HG03066 (cell line): Measurements from ENCODE around the gene ZNF791.
A peak's percentile ranks its signal among the peaks of the same experiment; 100 is the strongest.
"Not testable (repeated sequence)": the region's sequence is repeated elsewhere in the genome, so short reads cannot be mapped to it uniquely, and the experiment has no call there.

Experiments
- ATAC-seq: cut with Tn5 transposase; IDR thresholded peaks from one replicate; pipeline ENCODE4 v1.9.1; 2021; ENCODE audit warnings: low read depth; ENCODE audit not compliant: unreplicated experiment

The ZNF791 gene

DNA sequence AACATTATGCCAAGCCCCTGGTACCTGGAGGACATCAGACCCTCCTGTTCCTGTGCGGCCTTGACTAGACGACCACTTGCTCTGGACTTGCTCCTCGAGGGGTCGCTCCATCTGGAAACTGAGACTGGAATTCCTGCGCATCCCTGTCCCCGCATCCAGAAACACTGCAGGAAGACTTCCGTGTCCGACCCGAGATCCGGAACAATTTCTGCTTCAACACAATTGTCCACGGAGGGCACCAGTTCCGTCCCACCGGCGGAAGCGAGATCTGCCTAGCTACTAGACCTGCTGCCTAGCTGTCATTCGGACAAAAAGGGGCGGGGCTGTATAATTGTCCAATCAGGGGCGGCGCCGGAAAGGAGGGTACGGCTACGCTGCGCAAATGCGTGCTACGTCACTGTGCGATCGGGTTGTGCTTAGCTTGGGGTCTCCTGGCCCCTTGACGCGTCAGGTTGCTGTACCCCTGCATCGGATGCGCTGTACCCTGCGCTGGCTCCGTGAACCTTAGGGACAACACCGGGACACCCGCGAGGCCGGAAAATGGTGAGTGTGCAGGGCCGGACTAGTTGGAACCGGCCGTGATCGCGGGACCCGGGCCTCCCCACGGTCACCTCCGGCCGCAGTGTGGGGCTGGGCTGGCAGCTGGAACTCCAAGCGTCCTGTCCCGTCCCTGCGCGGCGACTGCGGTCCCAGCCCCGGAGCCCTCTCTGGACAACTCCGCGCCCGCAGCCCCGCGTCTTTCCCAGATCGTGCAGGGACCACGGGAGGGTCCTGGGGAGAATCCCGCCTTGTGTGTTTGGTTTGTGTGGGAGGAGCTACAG, at the start of gene ZNF791, which contains the start of gene ZNF490:
Gene ZNF791 (plus strand): TSS at position 381 of the 821 bp plus-strand sequence. CDS start 160 bp downstream, at position 541.
Gene ZNF490 (minus strand): TSS at position 274 of the 821 bp plus-strand sequence. CDS start 133 bp downstream, at position 141.
- ATAC-seq = peak; percentile 71

- no peak for ATAC-seq
Measured at GRCh38 chr19:12564016-12564664, 46.6 kb upstream of the ZNF791 start.

DNA sequence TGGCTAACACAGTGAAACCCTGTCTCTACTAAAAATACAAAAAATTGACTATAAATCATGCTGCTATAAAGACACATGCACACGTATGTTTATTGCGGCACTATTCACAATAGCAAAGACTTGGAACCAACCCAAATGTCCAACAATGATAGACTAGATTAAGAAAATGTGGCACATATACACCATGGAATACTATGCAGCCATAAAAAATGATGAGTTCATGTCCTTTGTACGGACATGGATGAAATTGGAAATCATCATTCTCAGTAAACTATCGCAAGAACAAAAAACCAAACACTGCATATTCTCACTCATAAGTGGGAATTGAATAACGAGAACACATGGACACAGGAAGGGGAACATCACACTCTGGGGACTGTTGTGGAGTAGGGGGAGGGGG, 44.3 kb upstream of the ZNF791 start:
- ATAC-seq = not testable (repeated sequence)

DNA sequence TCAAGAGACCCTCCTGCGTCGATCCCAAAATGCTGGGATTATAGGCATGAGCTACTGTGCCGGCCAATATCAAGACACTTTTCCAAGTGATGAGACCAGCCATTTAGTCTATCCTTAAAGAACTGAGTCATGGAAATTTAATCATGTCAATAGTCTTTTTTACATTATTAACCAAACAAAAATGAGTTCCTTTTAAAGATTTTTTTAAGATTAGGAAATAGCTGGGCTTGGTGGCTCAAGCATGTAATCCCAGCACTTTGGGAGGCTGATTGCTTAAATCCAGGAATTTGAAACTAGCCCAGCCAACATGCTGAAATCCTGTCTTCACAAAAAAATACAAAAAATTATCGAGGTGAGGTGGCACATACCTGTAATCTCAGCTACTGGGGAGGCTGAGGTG, 42.8 kb upstream of the ZNF791 start:
- ATAC-seq = no peak

DNA sequence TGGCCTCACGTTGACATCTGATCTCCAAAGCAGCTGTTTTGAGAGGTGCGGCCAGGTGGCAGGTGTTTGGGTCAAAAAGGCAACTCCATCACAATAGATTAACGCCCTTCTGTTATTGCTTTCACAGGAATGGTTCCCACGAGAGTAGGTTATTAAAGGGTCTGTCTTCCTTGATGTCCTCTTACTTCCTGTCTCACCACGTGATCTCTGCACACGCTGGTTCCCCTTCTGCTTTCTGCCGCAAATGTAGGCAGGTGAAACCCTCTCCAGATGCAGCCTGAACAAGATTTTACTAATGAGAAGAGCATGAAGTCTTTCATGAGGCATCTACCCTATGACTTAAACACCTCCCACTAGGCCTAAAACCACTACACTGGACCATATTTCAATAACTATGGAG, 36.7 kb upstream of the ZNF791 start:
- no peak for ATAC-seq

DNA sequence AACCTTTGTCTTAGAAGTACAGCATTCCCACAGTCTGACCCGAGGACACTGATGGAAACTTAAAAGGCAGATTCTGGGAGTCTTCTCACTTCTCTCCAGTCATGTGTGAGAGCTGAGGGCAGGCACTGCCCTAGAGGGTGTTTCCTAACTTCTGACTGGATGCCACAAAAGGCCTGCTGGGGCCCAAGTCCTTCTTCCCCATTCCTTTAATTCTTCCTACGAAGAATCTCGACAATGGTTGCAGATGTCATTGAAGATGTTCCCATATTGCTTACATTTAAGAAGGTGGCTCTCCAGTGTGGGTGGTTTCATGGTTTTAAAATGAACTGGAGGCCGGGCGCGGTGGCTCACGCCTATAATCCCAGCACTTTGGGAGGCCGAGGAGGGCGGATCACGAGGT, 32.1 kb upstream of the ZNF791 start:
- ATAC-seq = no peak

- no peak for ATAC-seq
Measured at GRCh38 chr19:12580180-12580694, 30.5 kb upstream of the ZNF791 start.

DNA sequence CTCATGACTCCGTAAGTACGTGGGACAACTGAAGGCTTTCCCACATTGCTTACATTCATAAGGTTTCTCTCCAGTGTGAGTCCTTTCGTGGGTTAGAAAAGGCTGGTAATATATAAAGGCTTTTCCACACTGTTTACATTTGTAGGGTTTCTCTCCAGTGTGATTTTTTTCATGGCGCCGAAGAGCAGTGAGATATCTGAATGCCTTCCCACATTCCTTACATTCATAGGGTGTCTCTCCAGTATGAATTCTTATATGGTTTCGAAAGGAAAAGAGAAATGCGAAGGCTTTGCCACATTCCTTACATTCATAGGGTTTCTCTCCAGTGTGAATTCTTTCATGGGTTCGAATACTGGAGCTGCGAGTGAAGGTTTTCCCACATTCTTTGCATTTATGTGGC, 29.6 kb upstream of the ZNF791 start:
- no peak for ATAC-seq

DNA sequence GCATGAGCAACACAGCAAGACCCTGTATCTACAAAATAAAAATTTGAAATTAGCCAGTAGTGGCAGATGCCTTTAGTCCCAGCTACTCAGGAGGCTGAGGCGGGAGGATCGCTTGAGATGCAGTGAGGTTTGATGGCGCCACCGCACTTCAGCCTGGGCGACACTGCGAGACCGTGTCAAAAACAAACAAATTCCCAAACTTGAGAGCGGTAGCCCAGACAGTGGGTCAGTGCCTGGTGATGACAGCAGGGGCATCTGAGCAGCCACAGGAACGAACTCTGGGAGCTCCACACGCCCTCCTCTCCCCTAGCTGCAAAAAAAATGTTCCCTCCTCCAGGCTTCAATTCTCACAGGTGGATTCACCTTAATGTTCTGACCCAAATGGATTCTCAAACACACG, 14.2 kb upstream of the ZNF791 start:
- ATAC-seq = no peak

DNA sequence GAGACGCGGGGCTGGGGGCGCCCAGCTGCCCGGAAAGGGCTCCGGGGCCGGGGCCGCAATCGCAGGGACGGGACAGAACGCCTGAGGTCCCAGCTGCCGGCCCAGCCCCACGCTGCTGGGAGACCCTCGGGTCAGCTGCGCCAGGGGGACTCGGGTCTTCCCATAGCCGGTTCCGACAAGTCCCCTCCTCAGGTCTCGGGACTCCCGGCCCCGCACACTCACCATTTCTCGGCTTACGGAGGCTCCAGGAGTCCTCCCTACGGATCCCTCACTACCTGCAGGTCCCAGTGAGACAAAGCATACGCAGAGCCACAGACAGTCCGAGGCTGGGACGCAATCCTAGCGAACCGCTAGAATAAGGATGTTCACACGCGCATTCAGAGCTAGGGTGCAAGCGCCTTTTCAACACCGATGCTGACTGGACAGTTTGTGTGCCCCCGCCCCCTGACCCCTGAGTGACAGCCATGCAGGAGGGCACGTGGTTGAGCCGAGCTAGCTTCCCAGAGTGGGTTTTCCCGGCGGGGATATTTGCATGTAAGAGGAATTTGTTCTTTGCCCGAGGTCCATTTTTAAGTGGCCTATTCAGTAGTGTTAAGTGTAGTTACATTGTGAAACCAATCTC, 13.7 kb upstream of the ZNF791 start:
- ATAC-seq = no peak

DNA sequence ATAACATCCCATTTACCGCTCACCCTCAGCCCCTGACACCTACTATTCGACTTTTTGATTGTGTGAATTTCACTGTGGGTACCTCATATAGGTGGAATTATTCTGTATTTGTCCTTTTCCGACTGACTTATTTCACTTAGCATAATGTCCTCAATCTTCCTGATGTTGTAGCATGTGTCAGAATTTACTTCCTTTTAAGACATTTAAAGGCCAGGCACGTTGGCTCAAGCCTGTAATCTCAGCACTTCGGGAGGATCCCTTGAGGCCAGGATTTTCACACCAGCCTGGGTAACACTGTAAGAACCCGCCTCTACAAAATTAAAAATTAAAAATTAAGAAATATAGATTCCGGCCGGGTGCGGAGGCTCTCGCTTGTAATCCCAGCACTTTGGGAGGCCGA, 13.1 kb upstream of the ZNF791 start:
- ATAC-seq = no peak

- ATAC-seq = no peak
Measured at GRCh38 chr19:12603714-12604113, 7.0 kb upstream of the ZNF791 start.

- ATAC-seq = no peak
Measured at GRCh38 chr19:12606796-12607195, 3.9 kb upstream of the ZNF791 start.

DNA sequence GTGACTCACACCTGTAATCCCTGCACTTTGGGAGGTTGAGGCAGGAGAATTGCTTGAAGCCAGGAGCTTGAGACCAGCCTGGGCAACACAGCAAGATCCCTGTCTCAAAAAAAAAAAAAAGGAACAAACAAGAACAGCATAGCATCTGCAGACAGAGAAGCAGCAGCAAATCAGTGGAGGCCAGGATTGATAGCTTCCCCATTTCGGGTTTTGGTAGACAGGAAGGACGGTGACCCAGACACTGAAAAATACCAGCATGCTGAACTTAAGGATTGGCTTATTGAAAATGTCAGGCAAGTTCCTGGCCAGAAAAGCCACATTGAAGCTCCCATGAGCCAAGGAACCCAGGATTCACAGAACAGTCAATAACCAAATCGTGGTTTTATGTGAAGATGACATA, 3.1 kb upstream of the ZNF791 start:
- ATAC-seq = no peak

DNA sequence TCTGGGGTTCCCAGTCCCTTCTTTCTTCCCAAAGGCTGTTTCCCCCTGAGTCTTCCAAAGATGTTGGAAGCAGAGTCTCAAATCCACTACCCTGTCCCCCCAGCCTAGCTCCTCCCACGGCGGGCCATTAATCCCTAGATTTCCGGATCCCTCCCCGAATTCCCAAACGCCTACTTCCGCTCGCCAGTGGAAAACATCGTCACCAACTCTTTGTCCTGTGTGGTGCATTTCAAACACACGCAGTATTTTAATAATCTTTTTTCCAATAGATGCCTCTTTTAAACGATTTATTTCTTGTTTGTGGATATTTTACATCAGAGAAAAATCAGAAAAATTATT, 610 bp downstream of the ZNF791 start:
- ATAC-seq = no peak

DNA sequence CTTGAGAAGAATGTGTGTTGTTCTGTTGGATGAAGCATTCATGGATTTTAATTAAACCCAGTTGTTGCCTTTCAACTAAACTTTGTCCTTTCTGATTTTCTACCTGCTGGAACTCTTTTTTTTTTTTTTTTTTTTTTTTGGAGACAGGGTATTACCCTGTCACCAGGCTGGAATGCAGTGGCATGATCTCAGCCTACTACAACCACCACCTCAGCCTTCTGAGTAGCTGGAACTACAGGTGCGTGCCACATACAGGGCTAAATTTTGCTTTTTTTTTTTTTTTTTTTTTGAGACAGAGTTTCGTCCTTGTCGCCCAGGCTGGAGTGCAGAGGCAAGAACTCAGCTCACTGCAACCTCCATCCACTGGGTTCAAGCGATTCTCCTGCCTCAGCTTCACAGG, 6.9 kb downstream of the ZNF791 start:
- no peak for ATAC-seq

DNA sequence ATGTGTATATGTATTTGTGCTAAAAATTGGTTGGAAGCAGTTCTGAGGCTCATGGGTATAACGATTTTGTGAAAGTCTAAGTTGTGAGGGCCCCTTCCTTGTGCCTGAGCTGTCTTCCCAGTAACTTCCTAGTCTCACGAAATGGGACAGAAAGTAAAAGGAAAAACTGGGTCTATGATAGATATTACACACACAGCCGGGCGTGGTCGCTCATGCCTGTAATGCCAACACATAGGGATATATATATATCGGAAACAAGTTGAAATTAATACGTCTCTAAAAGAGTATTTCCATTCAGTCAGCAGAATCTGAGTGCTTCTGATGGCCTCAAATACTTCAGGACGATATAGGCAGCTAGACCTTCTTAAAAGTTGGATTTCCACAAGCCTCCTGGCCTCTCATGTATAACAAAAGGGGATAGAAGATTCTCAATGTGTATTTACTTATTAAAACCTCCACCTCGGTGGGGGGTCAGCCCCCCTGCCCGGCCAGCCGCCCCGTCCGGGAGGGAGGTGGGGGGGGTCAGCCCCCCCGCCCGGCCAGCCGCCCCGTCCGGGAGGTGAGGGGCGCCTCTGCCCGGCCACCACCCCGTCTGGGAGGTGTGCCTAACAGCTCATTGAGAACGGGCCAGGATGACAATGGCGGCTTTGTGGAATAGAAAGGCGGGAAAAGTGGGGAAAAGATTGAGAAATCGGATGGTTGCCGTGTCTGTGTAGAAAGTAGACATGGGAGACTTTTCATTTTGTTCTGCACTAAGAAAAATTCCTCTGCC, 10.7 kb downstream of the ZNF791 start:
- ATAC-seq = not testable (repeated sequence)

DNA sequence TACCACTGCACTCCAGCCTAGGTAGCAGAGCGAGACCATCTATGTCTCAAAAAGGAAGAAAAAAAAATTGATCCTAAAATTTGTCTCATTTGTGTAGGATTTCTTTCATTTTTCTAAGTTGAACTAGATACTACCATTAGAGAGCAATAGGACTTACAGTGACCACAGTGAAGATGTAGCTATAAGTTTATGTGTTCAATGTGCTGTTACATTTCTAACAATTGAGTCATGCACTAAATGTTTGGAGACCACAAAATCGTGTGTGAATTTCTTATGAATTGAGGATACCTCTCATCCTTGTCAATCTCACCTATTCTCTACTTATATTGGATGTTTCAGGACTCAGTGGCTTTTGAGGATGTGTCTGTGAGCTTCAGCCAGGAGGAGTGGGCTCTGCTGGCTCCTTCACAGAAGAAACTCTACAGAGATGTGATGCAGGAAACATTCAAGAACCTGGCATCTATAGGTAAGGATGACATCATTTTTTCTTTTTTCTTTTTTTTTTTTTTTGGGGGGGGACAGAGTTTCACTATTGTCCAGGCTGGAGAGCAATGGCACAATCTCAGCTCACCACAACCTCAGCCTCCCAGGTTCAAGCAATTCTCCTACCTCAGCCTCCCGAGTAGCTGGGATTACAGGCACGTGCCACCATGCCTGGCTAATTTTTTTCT, 12.8 kb downstream of the ZNF791 start:
- no peak for ATAC-seq

DNA sequence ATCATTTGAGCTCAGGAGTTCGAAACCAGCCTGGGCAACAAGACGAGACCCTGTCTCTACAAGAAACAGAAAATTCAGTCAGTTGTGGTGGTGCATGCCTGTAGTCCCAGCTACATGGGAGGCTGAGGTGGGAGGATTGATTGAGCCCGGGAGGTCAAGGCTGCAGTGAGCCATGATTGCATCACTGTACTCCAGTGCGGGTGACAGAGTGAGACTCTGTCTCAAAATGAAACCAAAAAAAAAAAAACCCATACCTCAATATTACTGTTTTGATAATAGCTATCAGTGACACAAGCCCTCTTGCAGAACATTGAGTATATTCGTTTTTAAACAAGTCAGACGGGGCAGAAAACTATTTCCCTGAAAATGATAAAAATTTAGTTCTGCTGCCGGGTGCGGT, 16.2 kb downstream of the ZNF791 start:
- no peak for ATAC-seq
